SK-N-SH treated with all-trans-retinoic acid at 6 μM for 48 hours (cell line): Measurements from ENCODE around the gene ZNFX1.

Source experiments
- ATAC-seq: fragments of 200-7000 bp; cut with Tn5 transposase; 3 replicates; pipeline ENCODE4 v1.9.1; 2020; ENCODE audit warnings: mild to moderate bottlenecking, moderate library complexity
- ARNTL ChIP-seq: fragments of 450-650 bp; formaldehyde crosslinking; IDR thresholded peaks from 2 replicates; pipeline ENCODE4 v1.5.0; 2020; ENCODE audit warnings: low read depth, mild to moderate bottlenecking, moderate library complexity, borderline replicate concordance
- BACH2 ChIP-seq: fragments of 250-450 bp; sonication (Bioruptor Pico); IDR thresholded peaks from 2 replicates; pipeline ENCODE4 v1.9.0; 2021; ENCODE audit warnings: mild to moderate bottlenecking, borderline replicate concordance
- CSDC2 ChIP-seq: fragments of 250-450 bp; sonication (Bioruptor Pico); IDR thresholded peaks from 2 replicates; pipeline ENCODE4 v1.5.0; 2020; ENCODE audit warnings: mild to moderate bottlenecking, moderate library complexity
- GLIS3 ChIP-seq: fragments of 250-450 bp; sonication (Bioruptor Pico); IDR thresholded peaks from 2 replicates; pipeline ENCODE4 v1.5.0; 2020; ENCODE audit warnings: mild to moderate bottlenecking, moderate library complexity
- ISL1 ChIP-seq: fragments of 250-450 bp; sonication (Bioruptor Pico); IDR thresholded peaks from 2 replicates; pipeline ENCODE4 v2.1.2; 2022; ENCODE audit warnings: mild to moderate bottlenecking, moderate library complexity
- PATZ1 ChIP-seq: fragments of 250-450 bp; sonication (Bioruptor Pico); IDR thresholded peaks from 2 replicates; pipeline ENCODE4 v1.8.0; 2020; ENCODE audit warnings: mild to moderate bottlenecking, moderate library complexity, borderline replicate concordance
- POU6F1 ChIP-seq: fragments of 250-450 bp; sonication (Bioruptor Pico); IDR thresholded peaks from 2 replicates; pipeline ENCODE4 v1.8.0; 2021; ENCODE audit warnings: low read depth, mild to moderate bottlenecking, moderate library complexity, borderline replicate concordance
- PPARA ChIP-seq: fragments of 250-450 bp; sonication (Bioruptor Pico); IDR thresholded peaks from 2 replicates; pipeline ENCODE4 v1.5.0; 2020; ENCODE audit warnings: mild to moderate bottlenecking, borderline replicate concordance
- RARB ChIP-seq: fragments of 250-450 bp; sonication (Bioruptor Pico); IDR thresholded peaks from 2 replicates; pipeline ENCODE4 v1.8.0; 2021; ENCODE audit warnings: mild to moderate bottlenecking, moderate library complexity
- SNAI2 ChIP-seq: fragments of 250-450 bp; sonication (Bioruptor Pico); IDR thresholded peaks from 2 replicates; pipeline ENCODE4 v1.5.0; 2020; ENCODE audit warnings: mild to moderate bottlenecking, moderate library complexity
- TCF4 ChIP-seq: fragments of 250-450 bp; sonication (Bioruptor Pico); IDR thresholded peaks from 2 replicates; pipeline ENCODE4 v1.8.0; 2021; ENCODE audit warnings: mild to moderate bottlenecking, moderate library complexity, borderline replicate concordance
- TOX ChIP-seq: fragments of 250-450 bp; sonication (Bioruptor Pico); IDR thresholded peaks from 2 replicates; pipeline ENCODE4 v1.8.0; 2021; ENCODE audit warnings: mild to moderate bottlenecking, moderate library complexity, borderline replicate concordance
- TSHZ2 ChIP-seq: fragments of 250-450 bp; sonication (Bioruptor Pico); IDR thresholded peaks from 2 replicates; pipeline ENCODE4 v1.5.0; 2020; ENCODE audit warnings: mild to moderate bottlenecking, moderate library complexity
- ZC3H10 ChIP-seq: fragments of 250-450 bp; sonication (Bioruptor Pico); IDR thresholded peaks from 2 replicates; pipeline ENCODE4 v1.5.1; 2021; ENCODE audit warnings: mild to moderate bottlenecking, moderate library complexity
- ZFP3 ChIP-seq: fragments of 250-450 bp; sonication (Bioruptor Pico); IDR thresholded peaks from 2 replicates; pipeline ENCODE4 v1.5.0; 2020; ENCODE audit warnings: mild to moderate bottlenecking, moderate library complexity
- ZFP30 ChIP-seq: fragments of 450-650 bp; formaldehyde crosslinking; IDR thresholded peaks from 2 replicates; pipeline ENCODE4 v1.5.0; 2022; ENCODE audit warnings: mild to moderate bottlenecking, moderate library complexity
- ZNF565 ChIP-seq: fragments of 450-650 bp; formaldehyde crosslinking; conservative IDR thresholded peaks from 2 replicates; pipeline ENCODE4 v1.5.0; 2020; ENCODE audit warnings: low read depth, mild to moderate bottlenecking, moderate library complexity
- ZNF70 ChIP-seq: fragments of 450-650 bp; formaldehyde crosslinking; IDR thresholded peaks from 2 replicates; pipeline ENCODE4 v1.5.0; 2020; ENCODE audit warnings: mild to moderate bottlenecking, moderate library complexity
- ZNF8 ChIP-seq: fragments of 450-650 bp; formaldehyde crosslinking; IDR thresholded peaks from 2 replicates; pipeline ENCODE4 v1.5.0; 2020; ENCODE audit warnings: mild to moderate bottlenecking, moderate library complexity

Gene ZNFX1

GRCh38 chr20:49288250-49288751 lies 10.4 kb upstream of the ZNFX1 start:
- no peak for ATAC-seq
- TF ChIP-seq ISL1 (CRISPR knock-in tag) (no peak), ZC3H10 (CRISPR knock-in tag) (no peak), CSDC2 (CRISPR knock-in tag) (no peak), TSHZ2 (no peak), POU6F1 (CRISPR knock-in tag) (no peak), ZFP30 (no peak), SNAI2 (CRISPR knock-in tag) (no peak), TOX (CRISPR knock-in tag) (no peak), BACH2 (CRISPR knock-in tag) (no peak), TCF4 (no peak), ZNF70 (CRISPR knock-in tag) (no peak), ZFP3 (CRISPR knock-in tag) (no peak), GLIS3 (no peak), RARB (CRISPR knock-in tag) (no peak), ZNF8 (CRISPR knock-in tag) (no peak)

GRCh38 chr20:49287555-49288249 lies 9.8 kb upstream of the ZNFX1 start:
- TF ChIP-seq BACH2 (CRISPR knock-in tag), result no peak
- no peak for TF ChIP-seq ZC3H10 (CRISPR knock-in tag)
- TF ChIP-seq PPARA (CRISPR knock-in tag), result no peak
- no peak for TF ChIP-seq TOX (CRISPR knock-in tag)
- no peak for TF ChIP-seq PATZ1 (CRISPR knock-in tag)
- no peak for TF ChIP-seq ZNF565 (CRISPR knock-in tag)

GRCh38 chr20:49286689-49287551 lies 9.1 kb upstream of the ZNFX1 start:
- TF ChIP-seq TCF4 (no peak), SNAI2 (CRISPR knock-in tag) (no peak), POU6F1 (CRISPR knock-in tag) (no peak), ARNTL (CRISPR knock-in tag) (no peak)
- no peak for ATAC-seq

More at GRCh38 chr20:49287555-49288249, 9.8 kb upstream of the ZNFX1 start:
- ATAC-seq, result peak; percentile 2; the same call in 1 of the 3 replicates
